ENCODE data around the gene ZNF609.

ZNF609 gene

DNA sequence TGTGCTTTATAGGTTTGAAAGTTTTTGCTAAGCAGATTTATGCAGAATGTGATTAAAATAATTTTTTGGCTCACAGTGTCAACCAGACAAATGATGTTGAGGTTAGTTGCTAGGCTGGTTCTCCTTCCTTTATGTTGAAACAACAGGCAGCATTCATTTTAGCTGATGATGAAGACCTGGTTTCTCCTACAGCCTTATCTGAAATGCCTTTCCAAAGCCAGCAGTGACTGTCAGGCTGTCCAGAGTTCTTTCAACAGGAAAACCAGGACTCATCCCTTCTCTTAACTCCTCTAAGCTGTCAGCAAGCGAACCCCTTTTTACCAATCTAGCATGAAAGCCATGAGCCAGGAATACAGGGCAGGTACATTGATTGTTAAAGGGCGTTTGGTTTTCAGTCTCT is 84.1 kb downstream of the ZNF609 start:
- DNase-seq = no peak

DNA sequence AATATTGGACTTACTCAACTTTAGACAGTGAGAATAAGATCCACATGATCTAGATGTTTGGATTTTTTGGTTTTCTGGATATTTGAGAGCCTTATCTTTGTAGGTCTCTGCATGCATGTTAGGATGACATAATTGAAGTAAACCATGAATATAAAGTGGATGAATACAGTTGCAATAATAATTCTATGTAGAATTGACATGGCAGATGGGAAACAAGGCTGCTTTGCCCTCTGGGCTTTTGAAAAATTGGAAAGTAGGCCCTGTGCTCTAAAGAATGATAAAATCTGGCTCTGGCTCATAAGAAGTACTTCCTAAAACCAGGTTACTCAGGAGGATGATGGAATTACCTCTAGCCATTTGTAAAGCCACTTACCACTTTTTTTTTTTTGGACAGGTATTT is 86.9 kb downstream of the ZNF609 start:
- no peak for DNase-seq

DNA sequence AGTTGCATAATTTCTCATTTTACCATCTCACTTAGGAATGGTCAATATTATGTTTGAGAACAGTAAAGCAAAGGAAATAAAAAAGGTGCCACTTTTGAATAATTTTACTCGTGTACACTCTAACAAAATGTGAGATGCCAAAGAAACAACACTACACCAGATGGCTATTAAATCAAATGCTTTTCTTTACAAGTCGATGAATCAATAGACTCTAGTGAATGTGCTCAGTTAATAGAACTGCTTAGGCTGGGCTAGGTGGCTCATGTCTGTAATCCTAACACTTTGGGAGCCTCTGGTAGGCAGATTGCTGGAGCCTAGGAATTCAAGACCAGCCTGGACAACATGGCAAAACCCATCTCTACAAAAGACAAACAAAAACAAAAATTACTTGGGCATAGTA is 87.9 kb downstream of the ZNF609 start:
- DNase-seq = no peak

DNA sequence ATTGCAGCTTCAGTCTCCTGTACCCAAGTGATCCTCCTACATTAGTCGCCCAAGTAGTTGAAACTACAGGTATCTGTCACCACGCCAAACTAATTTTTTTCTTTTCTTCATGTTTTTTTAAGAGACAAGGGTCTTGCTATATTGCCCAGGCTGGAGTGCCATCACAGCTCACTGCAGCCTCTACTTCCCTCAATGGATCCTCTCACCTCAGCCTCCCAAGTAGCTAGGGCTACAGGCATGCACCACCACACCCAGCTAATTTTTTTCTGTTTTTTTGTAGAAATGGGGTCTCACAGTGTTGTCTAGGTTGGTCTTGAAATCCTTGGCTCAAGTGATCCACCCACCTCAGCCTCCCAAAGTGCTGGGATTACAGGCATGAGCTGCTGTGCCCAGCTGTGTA is 89.5 kb downstream of the ZNF609 start:
- DNase-seq = no peak

DNA sequence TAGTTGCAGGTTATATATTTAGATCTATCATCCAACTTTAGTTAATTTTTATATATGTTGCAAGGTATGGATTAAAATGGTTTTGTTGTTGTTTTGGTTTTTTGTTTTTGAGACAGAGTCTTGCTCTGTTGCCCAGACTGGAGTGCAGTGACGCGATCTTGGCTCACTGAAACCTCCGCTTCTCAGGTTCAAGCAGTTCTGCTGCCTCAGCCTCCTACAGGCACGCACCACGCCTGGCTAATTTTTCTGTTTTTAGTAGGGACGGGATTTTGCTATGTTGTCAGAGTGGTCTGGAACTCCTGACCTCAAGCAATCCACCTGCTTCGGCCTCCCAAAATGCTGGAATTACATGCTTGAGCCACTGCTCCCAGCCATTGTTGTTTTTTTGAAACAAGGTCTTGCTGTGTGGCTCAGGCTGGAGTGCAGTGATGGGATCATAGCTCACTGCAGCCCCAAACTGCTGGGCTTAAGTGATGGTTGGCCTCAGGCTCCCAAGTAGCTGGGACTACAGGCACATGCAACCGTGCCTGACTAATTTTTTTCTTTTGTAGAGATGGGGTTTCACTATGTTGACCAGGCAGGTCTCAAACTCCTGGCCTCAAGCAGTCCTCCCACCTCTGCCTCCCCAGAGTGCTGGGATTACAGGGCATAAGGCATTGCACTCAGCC is 92.0 kb downstream of the ZNF609 start:
- DNase-seq = no peak

DNA sequence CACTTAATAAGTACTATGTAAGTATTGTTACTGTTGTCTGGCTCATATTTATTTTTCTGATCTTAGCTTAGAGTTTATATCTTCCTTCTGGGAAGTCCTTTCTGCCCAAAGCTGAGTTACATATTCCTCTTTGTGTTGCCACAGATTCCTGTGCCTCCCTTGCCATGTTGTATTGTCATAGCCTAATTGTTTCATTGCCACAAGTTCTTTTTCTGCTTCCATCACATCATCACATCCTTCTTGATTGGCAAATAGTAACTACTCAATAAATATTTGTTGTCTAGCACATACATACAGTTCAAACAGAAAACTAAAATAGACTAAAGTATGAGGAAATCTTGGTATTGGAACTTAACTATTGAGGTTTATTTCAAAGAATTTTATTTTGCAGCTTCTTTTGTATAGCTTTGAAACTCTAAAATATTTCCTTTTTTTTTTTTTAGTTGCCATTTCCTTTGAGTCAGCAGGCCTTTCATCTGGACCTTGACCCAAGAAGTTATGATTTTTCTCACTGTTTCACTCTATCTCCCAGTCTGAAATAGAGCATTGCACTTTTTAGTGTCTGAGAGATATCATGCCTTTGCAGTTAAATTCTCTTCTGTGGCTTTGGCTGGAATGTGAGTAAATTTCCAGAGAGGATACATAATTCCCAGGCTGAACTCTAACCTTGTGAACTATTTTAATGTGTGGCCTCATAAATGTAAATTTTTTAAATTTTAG is 98.2 kb downstream of the ZNF609 start:
- no peak for DNase-seq

DNA sequence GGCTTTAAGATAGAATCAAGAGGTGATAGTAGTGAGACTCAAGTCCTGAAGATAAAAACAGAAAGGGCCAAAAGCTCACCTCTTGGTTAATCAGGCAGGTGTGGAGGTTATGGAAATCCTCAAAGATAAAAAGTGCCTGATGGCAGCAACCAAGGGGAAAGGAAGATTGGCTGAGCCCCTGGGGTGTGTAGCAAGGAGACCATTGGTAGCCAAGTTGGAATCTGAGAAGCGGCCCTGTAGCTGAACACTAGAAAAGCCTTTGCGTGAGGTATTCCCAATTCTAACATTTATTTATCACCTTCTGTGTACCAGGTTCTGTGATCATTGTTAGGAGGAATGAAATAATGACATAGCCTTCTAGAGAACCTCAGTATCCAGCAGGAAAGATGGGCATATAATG is 98.9 kb downstream of the ZNF609 start:
- no peak for DNase-seq

DNA sequence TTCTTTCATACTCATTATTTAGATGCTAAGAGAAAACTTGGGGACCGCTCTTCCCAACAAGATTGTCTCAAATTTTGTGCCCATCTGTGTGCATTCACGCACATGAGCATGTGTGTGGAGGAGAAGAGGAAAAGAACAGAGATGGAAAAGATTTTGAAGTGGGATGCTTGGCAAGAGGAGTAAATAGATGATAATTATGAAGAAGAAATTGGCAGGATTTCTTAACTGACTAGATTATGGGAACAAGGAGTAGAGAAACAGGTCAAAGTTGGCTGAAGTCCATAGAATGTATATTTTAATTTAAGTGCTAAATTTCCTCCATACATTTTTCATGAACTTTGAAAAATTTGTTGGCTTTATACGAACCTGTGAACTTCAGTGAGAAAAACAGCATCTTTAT is 100.1 kb downstream of the ZNF609 start:
- no peak for DNase-seq

DNA sequence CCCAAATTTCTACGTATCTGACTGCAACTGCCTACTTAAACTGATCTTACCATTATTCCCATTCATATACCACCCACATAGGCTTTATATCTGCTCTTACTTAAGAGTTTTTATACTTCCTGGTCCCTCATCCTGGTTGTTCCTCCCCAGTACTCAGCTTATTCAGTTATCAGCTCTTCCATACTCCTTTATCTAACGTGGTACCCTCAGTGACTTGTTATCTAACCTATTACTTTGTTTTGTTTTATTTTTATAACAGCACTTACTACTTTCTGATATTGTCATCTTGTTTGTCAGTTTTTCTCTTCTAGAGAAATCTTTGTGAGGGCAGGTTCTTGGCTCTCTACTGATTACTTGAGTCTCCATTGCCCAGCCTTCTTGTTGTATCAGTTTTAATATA is 100.6 kb downstream of the ZNF609 start:
- no peak for DNase-seq

DNA sequence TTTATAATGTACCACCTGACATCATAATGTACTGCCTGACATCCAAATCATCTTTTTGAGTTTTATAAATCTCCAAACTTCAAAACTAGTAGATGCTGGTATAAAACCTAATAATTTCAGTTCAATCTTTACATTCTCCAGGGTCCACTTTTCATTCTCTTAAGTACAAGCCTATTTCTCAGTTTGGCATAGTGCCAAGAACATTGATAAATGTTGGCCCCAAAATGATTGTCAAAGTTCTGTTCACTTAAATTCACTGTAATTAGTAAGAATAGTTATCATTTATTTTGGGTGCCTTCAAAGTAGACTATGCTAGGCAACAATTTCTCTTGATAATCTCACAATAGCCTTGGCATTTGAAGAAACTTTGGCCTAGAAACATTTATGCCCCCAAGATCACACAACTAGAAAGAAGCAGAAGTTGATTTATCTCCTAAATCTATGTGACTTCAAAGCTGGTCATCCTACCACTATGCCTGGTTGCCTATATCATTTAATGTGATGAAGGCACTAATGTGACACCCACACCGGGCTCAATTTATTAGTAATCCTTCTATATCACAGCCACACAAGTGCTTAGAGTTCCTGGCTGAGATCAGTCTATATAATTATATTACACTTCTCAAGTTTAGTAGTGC is 101.7 kb downstream of the ZNF609 start:
- no peak for DNase-seq

DNA sequence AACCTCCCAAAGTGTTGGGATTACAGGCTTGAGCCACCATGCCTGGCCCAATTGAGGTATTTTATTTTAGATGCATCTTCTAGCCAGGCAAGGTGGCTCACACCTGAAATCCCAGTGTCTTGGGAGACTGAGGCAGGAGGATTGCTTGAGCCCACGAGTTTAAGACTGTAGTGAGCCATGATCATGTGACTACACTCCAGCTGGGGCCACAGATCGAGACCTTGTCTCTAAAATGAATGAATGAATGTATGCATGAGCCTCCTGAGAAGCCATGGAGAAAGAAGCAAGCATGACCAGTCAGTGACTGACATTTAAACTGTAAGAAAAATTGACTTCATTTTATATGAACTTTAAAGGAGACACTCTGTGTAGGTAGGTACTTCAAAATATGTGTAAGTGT is 105.7 kb downstream of the ZNF609 start:
- no peak for DNase-seq

DNA sequence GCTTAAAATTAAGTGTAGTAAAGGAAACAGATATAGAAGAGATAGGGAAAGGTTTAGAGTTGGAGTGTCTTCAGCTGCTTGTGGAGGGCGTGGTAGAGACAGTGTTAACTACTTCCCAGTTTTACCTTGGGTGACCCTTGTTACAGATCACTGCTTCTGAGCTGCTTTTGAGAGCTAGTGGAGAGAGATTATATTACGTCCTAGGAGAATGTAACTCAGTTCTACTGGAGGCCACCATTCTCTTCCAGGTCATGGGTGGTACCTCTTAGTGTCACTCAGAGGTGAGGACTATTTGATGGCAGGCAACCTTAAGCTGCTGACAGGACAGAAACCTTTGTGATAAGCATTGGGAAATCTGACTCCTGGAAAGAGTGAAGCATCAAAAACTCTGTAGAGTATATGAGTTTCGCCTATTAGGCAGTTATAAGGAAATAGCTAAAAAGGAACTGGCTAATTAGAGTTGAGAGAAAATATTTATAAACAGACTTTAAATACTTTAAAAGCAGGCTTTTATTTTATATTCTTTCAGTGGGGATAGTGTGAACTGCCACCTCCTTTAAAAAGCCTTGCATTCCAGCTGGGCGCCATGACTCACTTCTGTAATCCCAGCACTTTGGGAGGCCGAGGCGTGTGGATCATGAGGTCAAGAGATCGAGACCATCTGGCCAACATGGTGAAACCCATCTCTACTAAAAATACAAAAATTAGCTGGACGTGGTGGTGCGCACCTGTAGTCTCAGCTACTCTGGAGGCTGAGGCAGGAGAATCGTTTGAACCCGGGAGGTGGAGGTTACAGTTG is 106.5 kb downstream of the ZNF609 start:
- peak; percentile 66 for DNase-seq

DNA sequence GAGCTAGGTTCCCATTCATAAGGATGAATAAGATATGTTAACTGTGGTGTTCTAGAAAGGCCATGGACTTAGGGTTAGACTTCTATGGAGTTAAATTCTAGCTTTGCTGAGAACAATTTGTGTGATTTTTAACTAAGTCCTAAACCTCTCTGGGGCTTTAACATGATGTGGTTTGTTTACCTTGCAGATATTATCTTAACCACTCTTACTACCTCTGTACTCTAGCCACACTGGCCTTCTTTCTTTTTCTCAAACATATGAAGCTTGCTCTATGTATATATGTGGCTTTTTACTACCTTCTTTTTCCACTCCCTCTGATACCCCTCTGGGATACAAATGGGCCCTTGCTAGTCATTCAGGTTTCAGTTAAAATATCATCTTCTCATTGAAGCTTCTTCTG is 108.4 kb downstream of the ZNF609 start:
- DNase-seq = no peak

DNA sequence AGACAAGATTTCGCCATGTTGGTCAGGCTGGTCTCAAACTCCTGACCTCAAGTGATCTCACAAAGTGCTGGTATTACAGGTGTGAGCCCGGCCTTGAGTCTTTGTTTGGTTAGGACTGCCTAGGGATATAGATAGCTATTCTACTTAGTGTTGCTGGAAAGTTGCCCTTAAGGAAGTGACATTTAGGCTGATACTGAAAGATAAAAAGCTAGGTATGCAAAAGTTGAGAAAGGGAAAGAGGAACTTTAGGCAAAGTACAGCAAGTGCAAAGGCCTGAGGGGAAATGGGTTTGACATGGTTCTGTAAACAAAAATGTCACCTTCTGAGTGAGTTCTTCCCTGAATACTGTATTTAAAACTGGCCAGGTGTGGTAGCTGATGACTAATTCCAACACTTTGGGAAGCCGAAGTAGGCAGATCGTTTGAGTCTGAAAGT is 111.5 kb downstream of the ZNF609 start:
- DNase-seq = no peak

DNA sequence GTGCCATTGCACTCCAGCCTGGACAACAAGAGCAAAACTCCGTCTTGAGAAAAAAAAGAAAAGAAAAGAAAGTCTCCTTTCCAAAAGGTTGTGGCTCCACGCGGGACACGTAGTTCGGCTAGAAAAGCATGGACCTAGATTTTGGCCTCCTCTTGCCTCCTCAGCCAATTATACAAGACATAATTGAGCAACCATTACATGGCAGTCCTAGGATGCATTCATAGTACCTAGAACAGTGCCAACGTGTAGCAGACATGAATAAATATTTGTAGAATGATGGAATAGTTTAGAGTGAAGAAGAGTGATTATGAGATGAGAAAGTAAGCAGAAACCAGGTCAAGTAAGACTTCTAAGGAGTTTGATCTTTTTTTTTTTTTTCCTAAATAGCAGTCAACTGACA is 112.5 kb downstream of the ZNF609 start:
- no peak for DNase-seq

DNA sequence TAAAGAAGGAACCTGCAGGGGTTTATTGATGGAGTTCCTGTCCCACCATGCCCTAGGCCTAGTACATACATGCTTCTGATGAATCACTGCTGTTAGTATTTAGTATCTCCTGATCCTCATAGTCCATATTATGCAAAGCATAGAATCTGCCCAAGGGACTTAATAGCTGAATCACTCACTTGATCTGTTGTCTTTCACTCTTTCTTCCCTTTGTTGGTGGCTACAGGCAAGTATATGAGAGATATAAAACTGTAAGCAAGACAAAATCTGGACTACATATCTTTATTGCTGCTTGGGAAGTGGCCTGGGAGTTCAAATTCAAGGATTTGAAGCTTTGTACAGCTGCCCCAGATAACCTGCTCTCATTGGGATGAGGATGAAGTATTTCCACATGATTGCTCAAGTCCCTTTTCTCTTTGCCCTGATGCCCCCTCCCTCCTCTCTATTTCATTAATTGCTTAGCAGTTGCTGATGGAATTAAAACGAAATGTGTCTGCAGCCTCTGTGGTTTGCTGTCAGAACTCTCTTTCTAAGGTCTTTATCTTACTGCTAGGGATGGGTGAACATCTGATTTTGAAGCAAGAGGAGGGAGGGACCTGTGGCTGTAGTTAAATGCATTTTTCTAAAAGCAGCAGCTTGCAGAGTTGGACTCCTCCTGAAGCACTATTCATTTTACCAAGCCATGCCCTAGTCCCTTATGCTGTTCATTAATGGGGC is 114.1 kb downstream of the ZNF609 start:
- no peak for DNase-seq

DNA sequence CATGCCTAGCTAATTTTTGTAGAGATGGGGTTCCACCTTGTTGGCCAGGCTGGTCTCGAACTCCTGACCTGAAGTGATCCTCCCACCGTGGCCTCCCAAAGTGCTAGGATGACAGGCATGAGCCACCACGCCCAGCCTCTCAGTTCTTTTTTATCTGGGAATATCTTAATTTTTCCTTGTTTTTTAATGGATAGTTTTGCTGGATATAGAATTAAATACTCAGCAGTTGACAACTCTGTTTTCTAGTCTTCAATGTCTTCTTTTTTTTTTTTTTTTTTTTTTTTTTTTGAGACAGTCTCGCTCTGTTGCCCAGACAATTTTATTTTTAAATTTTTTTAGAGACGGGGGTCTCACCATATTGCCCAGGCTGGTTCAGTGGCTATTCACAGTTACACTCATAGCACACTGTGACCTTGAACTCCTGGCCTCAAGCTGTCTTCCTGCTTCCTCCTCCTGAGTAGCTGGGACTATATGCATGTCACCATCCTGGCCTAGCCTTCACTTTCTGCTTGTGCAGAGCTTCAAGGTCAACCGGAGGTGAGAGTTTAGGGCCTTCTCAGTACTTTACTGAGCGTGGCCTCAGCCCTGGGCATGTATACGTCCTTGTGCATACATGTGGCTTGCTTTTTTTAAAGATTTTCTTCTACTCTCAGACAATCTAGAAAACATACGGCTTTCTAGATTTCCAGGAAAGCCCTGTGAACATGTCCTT is 120.5 kb downstream of the ZNF609 start:
- no peak for DNase-seq

DNA sequence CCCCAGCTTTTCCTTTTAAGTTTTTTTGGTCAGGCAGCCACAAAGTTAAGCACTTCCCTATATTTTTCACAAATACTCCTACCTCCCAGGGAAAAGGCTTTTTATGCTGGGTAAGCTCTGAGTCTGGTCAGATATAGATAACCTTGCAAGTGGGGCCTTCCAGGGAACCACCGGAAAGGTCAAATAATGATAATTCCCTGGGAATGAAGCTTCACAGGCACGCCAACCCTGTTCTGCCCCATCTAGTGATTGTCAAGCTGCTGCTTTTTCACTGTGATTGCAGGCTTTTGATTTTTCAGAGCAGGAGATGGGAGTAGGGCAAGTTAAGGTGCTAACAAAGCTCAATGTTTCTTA is 121.0 kb downstream of the ZNF609 start:
- DNase-seq = no peak

DNA sequence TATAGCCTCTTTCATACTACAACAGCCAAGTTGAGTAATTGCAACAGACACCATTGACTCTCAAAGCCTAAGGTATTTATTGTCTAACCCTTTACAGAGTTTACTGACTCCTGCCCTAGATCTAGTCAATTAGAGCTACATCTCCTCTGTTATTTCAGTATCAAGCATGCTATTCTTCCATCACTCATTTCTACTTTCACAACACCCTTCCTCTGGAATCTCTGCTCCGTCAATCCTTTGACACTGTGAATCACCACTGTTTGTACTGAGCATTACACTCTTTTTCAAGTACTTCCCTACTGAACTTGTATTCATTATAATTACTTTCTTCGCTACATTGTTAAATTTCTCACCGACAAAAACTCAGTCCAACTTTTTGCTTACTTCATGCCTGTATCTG is 121.8 kb downstream of the ZNF609 start:
- DNase-seq = no peak

DNA sequence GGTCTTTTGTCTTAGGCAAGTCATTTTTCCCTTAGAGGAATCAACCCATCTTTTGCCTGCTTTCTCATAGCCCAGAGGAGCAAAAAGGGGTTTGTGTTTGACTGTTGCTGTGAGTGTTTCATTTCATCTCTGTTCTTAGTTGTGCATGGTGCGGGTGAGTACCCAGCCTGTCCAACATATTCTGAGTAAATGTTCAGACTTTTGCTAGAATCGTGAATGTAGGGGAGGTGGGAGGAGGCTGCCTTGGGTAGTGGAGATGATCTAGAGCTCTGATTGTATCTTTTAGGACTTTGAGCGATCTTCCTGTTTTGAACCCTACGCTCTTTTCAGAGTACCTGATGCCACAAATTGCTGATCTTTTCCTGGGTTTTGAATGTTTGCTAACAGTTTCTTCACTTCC is 123.1 kb downstream of the ZNF609 start:
- no peak for DNase-seq

DNA sequence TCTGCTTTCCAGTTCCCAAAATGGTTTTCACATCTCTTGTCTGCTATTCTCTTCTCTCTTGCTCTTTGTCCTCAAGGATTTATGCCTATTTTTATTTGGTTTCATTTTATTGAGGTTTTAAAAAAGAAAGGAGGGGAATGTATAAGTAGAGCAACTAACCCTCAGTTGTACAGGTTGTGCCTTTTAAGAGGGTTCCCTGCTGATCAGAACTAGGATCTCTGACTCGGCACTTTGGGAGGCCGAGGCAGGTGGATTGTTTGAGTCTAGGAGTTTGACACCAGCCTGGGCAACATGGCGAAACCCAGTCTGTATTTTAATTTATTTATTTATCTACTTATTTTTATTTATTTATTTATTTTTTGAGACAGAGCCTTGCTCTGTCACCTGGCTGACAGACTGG is 123.6 kb downstream of the ZNF609 start:
- DNase-seq = no peak

DNA sequence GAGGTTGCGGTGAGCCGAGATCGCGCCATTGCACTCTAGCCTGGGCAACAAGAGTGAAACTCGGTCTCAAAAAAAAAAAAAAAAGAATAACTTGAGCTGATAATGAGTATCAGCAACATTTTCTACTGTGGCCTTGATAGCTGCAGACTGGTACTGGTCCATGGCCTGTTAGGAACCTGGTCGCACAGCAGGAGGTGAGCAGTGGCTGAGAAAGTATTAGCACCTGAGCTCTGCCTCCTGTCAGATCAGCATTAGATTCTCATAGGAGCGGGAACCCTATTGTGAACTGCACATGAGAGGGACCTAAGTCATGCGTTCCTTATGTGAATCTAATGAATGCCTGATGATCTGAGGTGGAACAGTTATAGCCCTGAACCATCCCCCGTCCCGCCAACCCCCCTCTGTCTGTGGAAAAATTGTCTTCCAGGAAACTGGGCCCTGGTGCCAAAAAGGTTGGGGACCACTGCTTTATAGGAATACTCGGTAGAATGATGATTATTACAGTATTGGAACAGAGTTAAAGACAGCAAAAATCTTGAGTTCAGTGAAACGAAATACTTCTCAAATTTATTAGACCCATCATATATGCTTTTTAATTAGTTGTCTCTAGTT is 126.0 kb downstream of the ZNF609 start:
- DNase-seq = no peak

All from NCI-H2171 treated with DMSO at 0.1 percent for 48 hours (cell line).